Activated CD4-positive, alpha-beta T cell treated with anti-CD3 and anti-CD28 coated beads for 24 hours (primary cell): Measurements from ENCODE around the gene AGBL1.

Source experiments
- DNase-seq, 2 donors: peaks; one replicate each; pipeline ENCODE4 v3.0.0-alpha.2; 2020; ENCODE audit warnings: low read depth in 2 of 2

AGBL1 gene

GRCh38 chr15:86810329-86810728 is 730.7 kb downstream of the AGBL1 start:
- no peak for DNase-seq

- DNase-seq = no peak
Observed at GRCh38 chr15:86813892-86814291, 734.2 kb downstream of the AGBL1 start.

DNA sequence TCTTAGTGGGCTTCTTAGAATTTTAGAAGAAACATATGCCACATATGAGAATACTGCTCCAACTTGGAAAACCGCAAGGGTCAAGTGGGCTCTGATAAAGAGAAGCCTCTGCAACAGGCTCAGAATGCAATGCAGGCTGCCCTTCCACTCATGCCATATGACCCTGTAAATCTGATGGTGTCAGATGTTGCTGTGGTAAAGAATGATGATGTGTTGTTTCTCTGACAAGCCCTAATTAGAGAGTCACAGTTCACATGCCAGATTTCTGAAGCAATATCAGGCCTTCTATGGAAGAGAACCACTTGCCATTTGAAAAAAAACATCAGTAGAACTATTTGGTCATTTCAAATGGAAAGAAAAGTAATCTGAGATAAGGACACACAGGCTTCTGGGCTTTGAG is 749.6 kb downstream of the AGBL1 start:
- DNase-seq = no peak

DNA sequence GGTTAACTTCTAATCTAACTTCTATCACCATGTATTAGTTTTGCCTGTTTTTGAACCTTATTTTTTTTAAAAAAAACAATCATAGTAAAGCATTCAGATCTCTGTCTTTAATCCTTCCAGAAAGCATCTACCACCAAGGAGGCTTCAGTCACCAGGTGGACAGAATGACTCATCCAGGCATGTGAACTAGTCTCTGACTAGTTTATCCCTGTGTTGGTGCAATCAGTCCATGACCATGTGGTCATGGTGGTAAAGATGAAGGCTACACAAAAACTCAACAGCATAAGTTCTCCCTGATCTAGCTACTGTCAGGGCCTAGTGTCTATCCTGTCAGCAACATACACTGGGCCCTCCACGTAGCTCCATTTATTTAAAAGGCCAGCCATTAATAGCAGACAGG is 750.6 kb downstream of the AGBL1 start:
- no peak for DNase-seq

- no peak for DNase-seq
Observed at GRCh38 chr15:86833595-86833994, 753.9 kb downstream of the AGBL1 start.

GRCh38 chr15:86834115-86834863 is 754.6 kb downstream of the AGBL1 start:
- DNase-seq = no peak

DNA sequence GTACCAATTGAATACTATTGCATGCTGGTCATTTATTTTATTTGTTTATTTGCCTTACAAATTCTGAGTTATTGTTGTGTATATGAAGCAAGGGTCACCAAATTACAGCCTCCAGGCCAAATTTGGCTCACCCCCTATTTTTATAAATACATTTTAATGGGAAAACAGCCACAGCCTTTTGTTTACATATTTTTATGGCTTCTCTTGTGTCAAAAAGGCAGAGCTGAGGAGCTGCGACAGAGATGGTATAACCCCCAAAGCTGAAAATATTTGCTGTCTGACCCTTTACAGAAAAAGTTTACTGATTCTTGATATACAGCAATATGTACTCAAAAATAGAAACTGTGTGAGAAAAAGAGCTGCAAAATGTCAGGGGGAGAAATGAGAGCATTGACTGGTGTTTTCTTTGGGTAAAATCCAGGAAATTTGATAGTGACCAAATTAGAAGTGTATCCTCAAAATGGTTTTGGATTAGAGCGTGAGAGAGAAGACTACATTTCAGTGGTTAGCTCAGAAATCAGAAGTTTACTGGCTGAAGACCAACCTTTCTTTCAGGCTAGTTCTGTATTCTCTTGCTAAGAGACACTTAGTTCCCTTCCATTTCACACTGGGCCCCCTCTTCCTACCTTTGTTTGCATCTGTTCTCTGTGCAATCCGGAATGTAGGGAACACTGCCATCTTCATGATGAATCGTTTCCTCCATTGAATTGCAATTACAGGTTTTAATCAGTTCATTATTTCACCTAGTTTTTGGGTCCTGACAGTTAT is 757.8 kb downstream of the AGBL1 start:
- no peak for DNase-seq

DNA sequence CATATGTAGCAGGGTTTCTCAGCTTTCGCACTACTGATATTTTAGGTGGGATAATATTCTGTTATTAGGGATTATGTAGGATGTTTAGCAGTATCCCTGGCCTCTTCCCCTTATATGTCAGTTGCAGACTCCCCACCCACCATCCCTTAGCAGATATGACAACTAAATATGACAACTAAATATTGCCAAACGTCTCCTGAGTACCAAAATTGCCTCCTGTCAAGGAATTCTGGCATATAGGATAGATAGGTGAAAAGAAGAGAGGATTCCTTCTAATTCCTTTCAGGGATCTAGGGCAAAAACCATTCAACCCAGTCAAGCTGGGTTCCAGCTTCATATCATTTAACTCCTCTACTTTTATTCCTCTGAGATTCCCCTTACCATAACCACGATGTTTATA is 759.8 kb downstream of the AGBL1 start:
- DNase-seq = no peak

- no peak for DNase-seq
Observed at GRCh38 chr15:86840996-86841395, 761.3 kb downstream of the AGBL1 start.

DNA sequence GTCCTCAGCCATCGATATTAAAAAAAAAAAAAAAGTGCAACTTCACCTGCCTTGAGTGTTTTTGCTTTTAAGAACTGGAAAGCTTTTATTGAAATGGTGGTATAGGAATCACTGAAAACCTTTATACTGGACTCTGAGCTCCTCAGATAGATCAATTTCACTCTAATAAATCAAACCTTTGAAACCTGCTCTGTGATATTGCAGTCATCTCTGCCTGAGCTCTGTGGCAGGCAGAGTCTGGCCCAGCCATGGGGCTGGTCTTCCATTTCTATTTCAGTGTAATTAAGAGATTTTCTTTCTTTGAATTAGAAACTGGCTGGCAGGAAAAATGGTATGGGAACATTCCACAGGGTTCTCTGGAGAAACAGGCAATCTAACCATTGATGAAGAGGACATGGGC is 762.5 kb downstream of the AGBL1 start:
- no peak for DNase-seq

GRCh38 chr15:86846036-86846435 is 766.4 kb downstream of the AGBL1 start:
- DNase-seq = no peak

GRCh38 chr15:86849136-86849535 is 769.5 kb downstream of the AGBL1 start:
- DNase-seq = no peak

DNA sequence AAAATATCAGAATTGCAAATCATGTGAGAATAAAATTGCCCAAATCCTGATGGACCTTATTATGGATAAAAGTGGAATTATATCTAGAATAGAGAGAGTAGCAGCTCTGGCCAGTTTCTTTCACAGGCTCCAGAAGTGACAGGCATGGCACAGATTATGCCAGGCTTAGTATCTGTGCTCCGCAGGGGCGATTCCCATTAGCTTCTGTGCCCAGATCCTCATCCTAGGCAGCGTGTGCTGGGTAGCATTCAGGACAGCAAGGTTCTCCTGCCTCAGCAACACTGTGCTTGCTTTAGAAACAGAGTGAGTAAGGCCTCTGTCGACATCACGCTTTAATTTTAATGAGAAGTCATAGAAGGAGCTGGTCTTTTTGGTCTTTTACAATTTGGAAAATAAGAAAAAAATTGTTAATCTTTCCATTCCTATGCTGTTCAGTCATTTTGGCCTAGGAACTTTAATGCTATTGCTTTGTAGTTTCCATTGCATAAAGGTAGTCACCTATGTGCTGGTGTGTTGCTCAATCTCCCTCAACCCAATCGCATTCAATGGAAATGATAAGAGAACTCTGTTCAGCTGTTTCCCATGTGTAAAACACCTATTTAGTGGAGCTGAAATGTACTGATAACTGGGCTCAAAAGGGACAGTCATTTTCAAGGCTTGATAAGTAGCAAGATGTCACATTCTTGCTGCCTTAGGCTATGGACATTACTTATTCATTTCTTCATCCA is 770.1 kb downstream of the AGBL1 start:
- DNase-seq = no peak

- DNase-seq = no peak
Observed at GRCh38 chr15:86850939-86851338, 771.3 kb downstream of the AGBL1 start.

GRCh38 chr15:86852741-86853140 is 773.1 kb downstream of the AGBL1 start:
- no peak for DNase-seq

DNA sequence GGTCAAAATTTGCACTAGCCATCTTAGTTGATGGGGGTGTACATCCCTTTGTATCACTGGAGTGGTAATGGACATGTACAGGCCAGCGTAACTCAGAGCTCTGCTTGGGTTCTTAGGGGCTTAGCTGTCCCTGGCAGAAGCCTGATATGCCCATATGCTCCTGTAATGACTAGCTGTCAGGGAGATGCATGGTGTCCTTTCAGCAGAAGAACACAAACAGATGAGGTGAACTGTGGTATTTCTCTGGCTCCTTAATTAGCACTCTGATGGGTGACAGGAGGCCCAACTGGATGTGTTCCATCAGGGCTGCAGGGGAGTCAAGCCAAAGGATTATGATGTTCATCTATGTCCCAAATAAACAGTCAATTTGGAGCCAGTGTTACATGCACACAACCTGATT is 774.5 kb downstream of the AGBL1 start:
- DNase-seq = no peak

- DNase-seq = no peak
Observed at GRCh38 chr15:86855307-86856291, 775.9 kb downstream of the AGBL1 start.

DNA sequence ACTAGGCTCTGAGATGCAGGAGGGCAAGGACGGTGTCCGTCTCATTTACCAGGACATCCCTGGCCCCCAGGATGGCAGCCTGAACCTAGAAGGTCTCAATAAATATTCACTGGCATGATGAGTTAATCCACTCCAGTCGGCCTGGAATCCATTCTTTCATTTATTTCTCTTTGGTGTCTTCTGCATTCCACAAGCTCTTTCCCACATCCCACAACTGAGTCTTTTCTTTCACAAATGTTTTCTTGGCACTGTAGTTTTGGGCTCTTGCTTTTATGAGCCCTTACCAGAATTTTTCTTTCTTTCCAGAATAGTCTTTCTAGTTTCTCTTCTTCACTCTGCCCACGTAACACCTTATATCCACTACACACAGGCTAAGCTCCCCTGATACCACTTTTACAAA is 778.0 kb downstream of the AGBL1 start:
- no peak for DNase-seq

GRCh38 chr15:86863226-86863915 is 783.7 kb downstream of the AGBL1 start:
- no peak for DNase-seq

- DNase-seq = no peak
Observed at GRCh38 chr15:86865920-86866319, 786.2 kb downstream of the AGBL1 start.

DNA sequence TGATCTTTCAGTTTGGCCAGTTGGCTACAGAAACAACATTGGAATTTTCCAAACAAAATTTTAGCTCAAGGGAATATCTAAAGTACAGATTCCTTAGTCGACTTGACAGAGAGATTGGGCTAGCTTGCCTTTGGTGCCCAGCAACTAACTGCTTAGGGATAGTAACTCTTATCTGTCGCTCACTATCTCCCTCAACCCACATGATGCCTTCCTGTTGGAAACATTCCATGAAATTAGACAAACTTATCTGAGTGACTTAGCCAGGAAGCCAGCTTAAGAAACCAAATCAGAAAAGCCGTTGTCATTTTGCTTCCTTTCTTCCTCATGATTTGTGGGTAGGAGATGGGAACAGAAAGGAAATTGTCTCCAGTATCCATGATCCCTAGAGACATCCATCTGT is 791.2 kb downstream of the AGBL1 start:
- DNase-seq = no peak
